Kidney (tissue), 14 donors: ENCODE measurements around the gene FMN2. TPM values are rescaled to one million over a fixed set of nuclear protein-coding genes. Genes with fewer than 3 reads are reported as not detected.

Experiments used
- DNase-seq, 5 donors: peaks; one replicate each; pipeline ENCODE4 v3.0.0-alpha.2; 2013 to 2020
- FAIRE-seq: peaks from 2 replicates; lab custom pipeline; 2012; peaks lifted over from hg19 to GRCh38; lab: Jason Lieb, UNC
- H3K27ac ChIP-seq, 2 donors: one replicate each; pipeline ENCODE4 v1.7.0; 2013; ENCODE audit warnings: low read depth in 2 of 2, low read length in 2 of 2, inconsistent platforms in 1 of 2
- H3K27me3 ChIP-seq: one replicate; pipeline ENCODE4 v1.7.1; 2013; ENCODE audit warnings: low read length, inconsistent platforms; ENCODE audit not compliant: control insufficient read depth, insufficient read depth
- H3K36me3 ChIP-seq, 3 donors: one replicate each; pipeline versions ENCODE4 v1.7.0 to v1.7.1; 2013; ENCODE audit warnings: low read length in 3 of 3, control low read depth in 1 of 3, inconsistent platforms in 1 of 3; ENCODE audit not compliant: insufficient read depth in 3 of 3, control insufficient read depth in 2 of 3
- H3K4me1 ChIP-seq, 3 donors: one replicate each; pipeline versions ENCODE4 v1.7.0 to v1.7.1; 2013; ENCODE audit warnings: low read length in 3 of 3, inconsistent platforms in 1 of 3, low read depth in 1 of 3; ENCODE audit not compliant: control insufficient read depth in 2 of 3, insufficient read depth in 2 of 3
- H3K4me3 ChIP-seq, 3 donors: one replicate each; pipeline versions ENCODE4 v1.7.0 to v1.8.1; 2013; ENCODE audit warnings: low read length in 3 of 3, control low read depth in 1 of 3, inconsistent platforms in 1 of 3
- H3K9ac ChIP-seq, 3 donors: one replicate each; pipeline versions ENCODE4 v1.7.0 to v1.7.1; 2013; ENCODE audit warnings: low read length in 3 of 3, control low read depth in 1 of 3, inconsistent platforms in 1 of 3
- H3K9me3 ChIP-seq, 3 donors: one replicate each; pipeline versions ENCODE4 v1.7.0 to v1.7.1; 2013; ENCODE audit warnings: low read length in 3 of 3, control low read depth in 1 of 3, inconsistent platforms in 1 of 3; ENCODE audit not compliant: control insufficient read depth in 2 of 3, insufficient read depth in 1 of 3
- intact Hi-C: fragments of 100-400 bp; cut with DNase I; formaldehyde crosslinking; loops from one replicate; pipeline ENCODE4 v1.11.1; 2022
- polyA plus RNA-seq: library from polyadenylated mRNA; stranded (reverse); fragments of 350-450 nt; fragmentation: Illumina TruSeq; extraction: RNeasy Lipid Tissue Mini Kit (QIAGEN cat#74804); gene quantifications from one replicate; pipeline ENCODE4 v1.2.3, GENCODE V29; 2014; ENCODE audit warnings: low read depth, low replicate concordance; ENCODE audit not compliant: insufficient read depth
- total RNA-seq: library from RNA; stranded (reverse); fragmentation: NEBNext Ultra II Directional; extraction: Animal tissue kit (Norgen Biotek cat#: 25700); gene quantifications from one replicate; pipeline ENCODE4 v1.2.1, GENCODE V29; 2021
- TF ChIP-seq, protein P1 (sequence below): IDR thresholded peaks from 3 replicates; pipeline ENCODE4 v1.5.1; 2012; ENCODE audit warnings: mild to moderate bottlenecking, moderate library complexity, borderline replicate concordance; ENCODE audit not compliant: insufficient read depth; ENCODE audit errors: extremely low read depth
- donor health status: control.
- donor health status: control.
- donor health status: control.
- donor health status: control.
- donor health status: control.
- donor health status: DM: yes; HTN: yes; CAD: no.
- donor health status: Normal renal cell carcinoma (clear cell type).

Gene FMN2
- total and polyA plus RNA-seq, 2 donors from 2014 or later = 0.06 to 3.4 TPM

DNA sequence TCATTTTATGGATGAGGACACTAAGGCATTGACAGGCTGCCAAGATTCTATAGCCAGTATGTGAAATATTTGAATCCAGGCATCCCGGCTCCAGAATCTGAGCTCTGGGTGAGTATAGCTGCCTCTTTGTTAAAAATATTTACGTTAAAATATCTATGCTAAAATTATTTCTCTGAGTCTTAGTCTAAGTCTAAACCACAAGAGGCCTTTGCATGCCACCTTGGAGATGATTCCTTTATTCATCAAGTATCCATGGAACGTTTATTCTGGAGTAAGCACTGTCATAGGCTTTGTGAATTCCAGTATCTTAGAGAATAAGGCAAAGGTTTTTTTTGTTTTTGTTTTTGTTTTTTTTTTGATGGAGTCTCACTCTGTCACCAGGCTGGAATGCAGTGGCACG is 403.9 kb downstream of the FMN2 start:
- peaks cover 0 to 2% (median 0%) of the 10 kb centered on the region in 3 donors for H3K4me1 ChIP-seq
- H3K9me3 ChIP-seq = no peaks in the 10 kb centered on the region
- no peaks in the 10 kb centered on the region for H3K27me3 ChIP-seq
- TF ChIP-seq, protein P1, sequence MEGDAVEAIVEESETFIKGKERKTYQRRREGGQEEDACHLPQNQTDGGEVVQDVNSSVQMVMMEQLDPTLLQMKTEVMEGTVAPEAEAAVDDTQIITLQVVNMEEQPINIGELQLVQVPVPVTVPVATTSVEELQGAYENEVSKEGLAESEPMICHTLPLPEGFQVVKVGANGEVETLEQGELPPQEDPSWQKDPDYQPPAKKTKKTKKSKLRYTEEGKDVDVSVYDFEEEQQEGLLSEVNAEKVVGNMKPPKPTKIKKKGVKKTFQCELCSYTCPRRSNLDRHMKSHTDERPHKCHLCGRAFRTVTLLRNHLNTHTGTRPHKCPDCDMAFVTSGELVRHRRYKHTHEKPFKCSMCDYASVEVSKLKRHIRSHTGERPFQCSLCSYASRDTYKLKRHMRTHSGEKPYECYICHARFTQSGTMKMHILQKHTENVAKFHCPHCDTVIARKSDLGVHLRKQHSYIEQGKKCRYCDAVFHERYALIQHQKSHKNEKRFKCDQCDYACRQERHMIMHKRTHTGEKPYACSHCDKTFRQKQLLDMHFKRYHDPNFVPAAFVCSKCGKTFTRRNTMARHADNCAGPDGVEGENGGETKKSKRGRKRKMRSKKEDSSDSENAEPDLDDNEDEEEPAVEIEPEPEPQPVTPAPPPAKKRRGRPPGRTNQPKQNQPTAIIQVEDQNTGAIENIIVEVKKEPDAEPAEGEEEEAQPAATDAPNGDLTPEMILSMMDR = no peak
- DNase-seq (no peak), FAIRE-seq (no peak)
- no peak overlapping the region for H3K4me3 ChIP-seq
- no peak overlapping the region for H3K9ac ChIP-seq
- no peaks in the 10 kb centered on the region for H3K36me3 ChIP-seq
- intact Hi-C loops = no loop called here
- H3K27ac ChIP-seq = no peak overlapping the region

DNA sequence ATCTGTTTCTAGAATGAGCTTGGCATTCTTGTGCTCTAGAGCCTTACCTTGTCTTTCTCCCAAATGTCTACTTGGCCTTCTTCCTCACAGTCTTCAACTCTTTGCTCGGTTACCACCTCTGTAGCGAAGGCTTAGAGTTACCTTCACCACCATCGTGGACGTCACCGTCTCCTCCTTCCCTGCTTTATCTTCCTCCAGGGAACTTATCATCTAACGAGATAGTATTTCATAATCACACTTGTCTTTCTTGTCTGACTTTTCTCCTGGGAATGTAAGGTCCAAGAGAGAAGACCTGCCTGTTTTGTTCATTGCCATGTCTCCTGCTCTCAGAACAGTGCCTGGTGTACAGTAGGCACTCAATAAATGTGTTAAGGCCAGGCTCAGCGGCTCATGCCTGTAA is 404.7 kb downstream of the FMN2 start:
- H3K9me3 ChIP-seq = no peaks in the 10 kb centered on the region
- no peak for FAIRE-seq
- H3K9ac ChIP-seq = no peak overlapping the region
- no peaks in the 10 kb centered on the region for H3K36me3 ChIP-seq
- peaks cover 0 to 2% (median 0%) of the 10 kb centered on the region in 3 donors for H3K4me1 ChIP-seq
- TF ChIP-seq, protein P1 = no peak
- intact Hi-C loops = no loop called here
- DNase-seq = no peak
- no peaks in the 10 kb centered on the region for H3K27me3 ChIP-seq
- H3K4me3 ChIP-seq = no peak overlapping the region
- no peak overlapping the region for H3K27ac ChIP-seq

DNA sequence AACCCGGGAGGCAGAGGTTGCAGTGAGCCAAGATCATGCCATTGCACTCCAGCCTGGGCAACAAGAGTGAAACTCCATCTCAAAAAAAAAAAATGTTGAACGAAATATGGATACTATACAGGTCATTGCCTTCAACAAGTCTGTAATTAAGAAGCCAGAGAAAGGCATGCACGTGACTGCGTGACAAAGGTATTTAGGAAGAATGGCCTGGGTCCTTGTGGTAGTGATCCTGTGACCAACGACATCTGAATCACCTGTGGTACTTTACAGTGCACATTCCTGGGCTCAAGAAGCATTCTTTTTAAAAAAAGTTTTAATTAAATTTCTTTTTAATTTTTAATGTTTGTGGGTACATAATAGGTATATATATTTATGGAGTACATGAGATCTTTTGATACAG is 405.3 kb downstream of the FMN2 start:
- Histone ChIP-seq H3K4me1 (peaks cover 0 to 2% (median 0%) of the 10 kb centered on the region in 3 donors), H3K27me3 (no peaks in the 10 kb centered on the region), H3K36me3 (no peaks in the 10 kb centered on the region), H3K9ac (no peak overlapping the region), H3K4me3 (no peak overlapping the region), H3K9me3 (no peaks in the 10 kb centered on the region), H3K27ac (no peak overlapping the region)
- intact Hi-C loops = no loop called here
- DNase-seq = no peak
- TF ChIP-seq, protein P1 = no peak
- no peak for FAIRE-seq

DNA sequence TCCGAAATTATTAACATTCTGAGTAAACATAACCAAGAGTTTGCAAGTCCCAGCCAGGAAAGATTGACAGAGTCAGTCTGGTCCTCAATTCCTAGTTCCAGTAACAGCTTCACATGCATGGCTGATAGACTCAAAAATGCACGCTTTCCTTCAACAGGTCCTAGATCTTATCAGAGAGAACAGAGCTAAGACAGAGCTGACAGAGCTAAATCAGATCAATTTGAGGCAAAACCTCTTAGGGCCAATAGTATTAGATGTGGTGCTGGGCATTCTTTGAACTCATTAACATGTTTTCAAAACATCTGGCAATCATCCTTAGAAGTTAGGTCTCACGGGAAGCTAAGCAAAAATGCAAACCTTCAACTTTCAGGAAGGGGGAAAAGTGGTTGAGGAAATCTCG is 406.2 kb downstream of the FMN2 start:
- Histone ChIP-seq H3K4me1 (peaks cover 0 to 2% (median 0%) of the 10 kb centered on the region in 3 donors), H3K9ac (no peak overlapping the region), H3K9me3 (no peaks in the 10 kb centered on the region), H3K27ac (no peak overlapping the region), H3K4me3 (no peak overlapping the region), H3K36me3 (no peaks in the 10 kb centered on the region), H3K27me3 (no peaks in the 10 kb centered on the region)
- TF ChIP-seq, protein P1 = no peak
- no peak for FAIRE-seq
- intact Hi-C loops = no loop called here
- no peak for DNase-seq
